HEK293 (cell line): ENCODE data around the gene SLC35E1.

ENCODE experiments used
- CTCF ChIA-PET: fragments of 350-600 bp; formaldehyde crosslinking; extraction: SDS; loops from one replicate; lab custom pipeline; 2021; ENCODE audit warnings: antibody characterized with exemption; lab: Yijun Ruan, JAX
- POLR2A ChIA-PET: fragments of 300-600 bp; formaldehyde crosslinking; extraction: SDS; loops from one replicate; lab custom pipeline; 2020; ENCODE audit warnings: antibody characterized with exemption, inconsistent platforms; lab: Yijun Ruan, JAX
- H3K27ac ChIP-seq: fragments of 200-500 bp; sonication (Bioruptor generic); 2 replicates; pipeline ENCODE4 v1.5.1; 2014; ENCODE audit warnings: low read depth, low read length, control low read depth, inconsistent platforms; ENCODE audit errors: extremely low read depth
- H3K36me3 ChIP-seq, 2 experiments: fragments of 200-500 bp in 1 of 2; sonication (Bioruptor generic) in 1 of 2; 1 replicate in 1 of 2; 2 replicates in 1 of 2; pipeline ENCODE4 v1.5.1; 2014 to 2017; ENCODE audit warnings: inconsistent platforms in 2 of 2, low read length in 2 of 2; ENCODE audit not compliant: control insufficient read depth in 2 of 2, insufficient read depth in 1 of 2
- H3K4me1 ChIP-seq: fragments of 200-500 bp; sonication (Bioruptor generic); 2 replicates; pipeline ENCODE4 v1.5.1; 2014; ENCODE audit warnings: mild to moderate bottlenecking, low read length, inconsistent platforms; ENCODE audit not compliant: control insufficient read depth, insufficient read depth
- H3K4me3 ChIP-seq: 2 replicates; pipeline ENCODE4 v1.5.1; 2011; ENCODE audit warnings: low read depth, mild to moderate bottlenecking, control low read depth, low read length, moderate library complexity
- H3K9me3 ChIP-seq: fragments of 200-500 bp; sonication (Bioruptor generic); 2 replicates; pipeline ENCODE4 v1.5.1; 2014; ENCODE audit warnings: low read depth, low read length, inconsistent platforms; ENCODE audit not compliant: control insufficient read depth, insufficient read depth
- INSM2 ChIP-seq: fragments of 450-650 bp; formaldehyde crosslinking; IDR thresholded peaks from 2 replicates; pipeline ENCODE4 v1.5.1; 2016; ENCODE audit warnings: missing biosample characterization, missing genetic modification characterization
- MZF1 ChIP-seq: fragments of 450-650 bp; formaldehyde crosslinking; IDR thresholded peaks from 2 replicates; pipeline ENCODE4 v1.5.1; 2017; ENCODE audit warnings: missing biosample characterization, missing genetic modification characterization, borderline replicate concordance
- SALL2 ChIP-seq: fragments of 450-650 bp; formaldehyde crosslinking; IDR thresholded peaks from 2 replicates; pipeline ENCODE4 v1.5.0; 2017; ENCODE audit warnings: missing biosample characterization, mild to moderate bottlenecking, missing genetic modification characterization, borderline replicate concordance
- YY2 ChIP-seq: fragments of 450-650 bp; formaldehyde crosslinking; IDR thresholded peaks from 2 replicates; pipeline ENCODE4 v1.5.1; 2016; ENCODE audit warnings: missing biosample characterization, missing genetic modification characterization
- ZBTB44 ChIP-seq: fragments of 450-650 bp; IDR thresholded peaks from 2 replicates; pipeline ENCODE4 v1.5.1; 2018; ENCODE audit warnings: missing biosample characterization, mild to moderate bottlenecking, missing genetic modification characterization
- ZNF23 ChIP-seq: fragments of 450-650 bp; formaldehyde crosslinking; IDR thresholded peaks from 2 replicates; pipeline ENCODE4 v1.5.1; 2016; ENCODE audit warnings: missing biosample characterization, missing genetic modification characterization, borderline replicate concordance
- ZNF311 ChIP-seq: fragments of 450-650 bp; formaldehyde crosslinking; IDR thresholded peaks from 2 replicates; pipeline ENCODE4 v1.5.1; 2017; ENCODE audit warnings: missing biosample characterization, missing genetic modification characterization, borderline replicate concordance
- ZNF416 ChIP-seq: fragments of 450-650 bp; formaldehyde crosslinking; IDR thresholded peaks from 2 replicates; pipeline ENCODE4 v1.5.1; 2016; ENCODE audit warnings: missing biosample characterization, missing genetic modification characterization
- ZNF433 ChIP-seq: fragments of 450-650 bp; formaldehyde crosslinking; IDR thresholded peaks from 2 replicates; pipeline ENCODE4 v1.5.1; 2016; ENCODE audit warnings: missing biosample characterization, missing genetic modification characterization, low read depth
- ZNF518A ChIP-seq: fragments of 450-650 bp; formaldehyde crosslinking; conservative IDR thresholded peaks from 2 replicates; pipeline ENCODE4 v1.5.1; 2016; ENCODE audit warnings: low read depth, missing biosample characterization, missing genetic modification characterization
- ZNF529 ChIP-seq: fragments of 450-650 bp; formaldehyde crosslinking; IDR thresholded peaks from 2 replicates; pipeline ENCODE4 v1.5.1; 2017; ENCODE audit warnings: missing genetic modification characterization, missing biosample characterization; ENCODE audit not compliant: insufficient replicate concordance
- ZNF548 ChIP-seq: fragments of 450-650 bp; formaldehyde crosslinking; IDR thresholded peaks from 2 replicates; pipeline ENCODE4 v1.5.1; 2016; ENCODE audit warnings: missing biosample characterization, missing genetic modification characterization

Gene SLC35E1

GRCh38 chr19:16595097-16595496, 22.9 kb upstream of the SLC35E1 start:
- H3K9me3 ChIP-seq = no peaks in the 10 kb centered on the region
- TF ChIP-seq ZNF433 (tag by site-specific recombination) = no peak
- TF ChIP-seq ZNF529 (tag by site-specific recombination) = no peak
- no peak for TF ChIP-seq MZF1 (tag by site-specific recombination)
- no peak for TF ChIP-seq ZNF416
- no peak for TF ChIP-seq INSM2 (tag by site-specific recombination)
- TF ChIP-seq ZNF23 (tag by site-specific recombination) = no peak
- no peak for TF ChIP-seq ZNF548 (tag by site-specific recombination)
- TF ChIP-seq ZNF518A (tag by site-specific recombination) = no peak
- TF ChIP-seq YY2 = no peak
- TF ChIP-seq ZNF311 = no peak
- TF ChIP-seq ZBTB44 (tag by site-specific recombination) = no peak
- TF ChIP-seq, all 188 proteins: peak for 0
- Histone ChIP-seq H3K36me3 (no peaks in the 10 kb centered on the region), H3K4me1 (peaks cover 3% of the 10 kb centered on the region; the same call in 1 of the 2 replicates), H3K4me3 (no peak overlapping the region), H3K27ac (no peak overlapping the region)
- CTCF ChIA-PET = no interaction called here
- POLR2A ChIA-PET = no interaction called here

GRCh38 chr19:16594681-16595091, 22.5 kb upstream of the SLC35E1 start:
- Histone ChIP-seq H3K9me3 (no peaks in the 10 kb centered on the region), H3K4me3 (no peak overlapping the region), H3K27ac (no peak overlapping the region), H3K36me3 (no peaks in the 10 kb centered on the region), H3K4me1 (peaks cover 7% of the 10 kb centered on the region)
- no peak for TF ChIP-seq SALL2 (tag by site-specific recombination)
- peak; percentile 51; the same call in 1 of the 2 replicates for TF ChIP-seq ZBTB44 (tag by site-specific recombination)
- POLR2A ChIA-PET = no interaction called here
- CTCF ChIA-PET = no interaction called here
